Stimulated activated CD4-positive, alpha-beta T cell treated with anti-CD3 and anti-CD28 coated beads, Interleukin-2, amount 100 ng/mL, for 48 hours (primary cell): ENCODE measurements around the gene TXNDC11.

ENCODE experiments used
- DNase-seq, 2 donors: peaks; one replicate each; pipeline ENCODE4 v3.0.0-alpha.2; 2020

TXNDC11 gene

GRCh38 chr16:11672206-11673090 lies 70.2 kb downstream of the TXNDC11 start:
- no peak for DNase-seq

GRCh38 chr16:11671676-11672075 lies 71.0 kb downstream of the TXNDC11 start:
- DNase-seq = no peak

GRCh38 chr16:11671271-11671670 lies 71.4 kb downstream of the TXNDC11 start:
- no peak for DNase-seq

GRCh38 chr16:11670171-11671131 lies 72.2 kb downstream of the TXNDC11 start:
- DNase-seq = no peak

GRCh38 chr16:11669380-11670146 lies 73.1 kb downstream of the TXNDC11 start:
- no peak for DNase-seq

- no peak for DNase-seq
Observed at GRCh38 chr16:11668623-11669379, 73.9 kb downstream of the TXNDC11 start.

GRCh38 chr16:11667824-11668622 lies 74.6 kb downstream of the TXNDC11 start, which contains the start of gene SNN:
Gene SNN (plus strand): TSS chr16:11668455. CDS start chr16:11676060, 7,605 bp downstream.
- peak; percentile 79 to 82 for DNase-seq

DNA sequence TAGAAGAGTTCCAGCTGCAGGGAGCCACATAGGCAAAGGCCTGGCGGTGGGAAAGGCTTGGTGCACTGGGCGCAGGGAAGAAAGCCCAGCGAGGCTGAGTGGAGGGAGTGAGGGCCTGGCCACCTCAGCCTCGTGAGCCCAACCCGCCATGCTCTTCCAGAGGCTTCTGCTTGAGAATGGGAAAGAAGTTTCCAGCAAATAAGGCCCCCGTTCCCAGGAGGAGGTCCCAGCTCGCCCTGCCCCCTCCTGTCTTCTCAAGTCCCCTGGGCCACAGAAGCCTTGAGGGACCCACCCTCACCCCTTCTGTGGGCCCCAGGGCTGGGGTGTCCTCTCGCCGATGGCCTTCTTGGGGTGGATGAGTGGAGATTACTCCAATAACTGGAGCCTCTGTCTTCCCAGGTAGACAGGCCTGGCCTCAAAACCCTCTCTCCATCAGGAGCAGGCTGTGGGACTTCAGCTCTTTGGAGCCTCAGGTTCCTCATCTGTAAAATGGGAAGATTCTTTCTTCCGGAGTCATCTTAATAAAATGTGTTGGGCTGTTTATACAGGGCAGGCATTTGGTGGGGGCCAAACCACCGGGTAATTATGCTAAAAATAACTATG lies 75.3 kb downstream of the TXNDC11 start:
- DNase-seq = no peak

DNA sequence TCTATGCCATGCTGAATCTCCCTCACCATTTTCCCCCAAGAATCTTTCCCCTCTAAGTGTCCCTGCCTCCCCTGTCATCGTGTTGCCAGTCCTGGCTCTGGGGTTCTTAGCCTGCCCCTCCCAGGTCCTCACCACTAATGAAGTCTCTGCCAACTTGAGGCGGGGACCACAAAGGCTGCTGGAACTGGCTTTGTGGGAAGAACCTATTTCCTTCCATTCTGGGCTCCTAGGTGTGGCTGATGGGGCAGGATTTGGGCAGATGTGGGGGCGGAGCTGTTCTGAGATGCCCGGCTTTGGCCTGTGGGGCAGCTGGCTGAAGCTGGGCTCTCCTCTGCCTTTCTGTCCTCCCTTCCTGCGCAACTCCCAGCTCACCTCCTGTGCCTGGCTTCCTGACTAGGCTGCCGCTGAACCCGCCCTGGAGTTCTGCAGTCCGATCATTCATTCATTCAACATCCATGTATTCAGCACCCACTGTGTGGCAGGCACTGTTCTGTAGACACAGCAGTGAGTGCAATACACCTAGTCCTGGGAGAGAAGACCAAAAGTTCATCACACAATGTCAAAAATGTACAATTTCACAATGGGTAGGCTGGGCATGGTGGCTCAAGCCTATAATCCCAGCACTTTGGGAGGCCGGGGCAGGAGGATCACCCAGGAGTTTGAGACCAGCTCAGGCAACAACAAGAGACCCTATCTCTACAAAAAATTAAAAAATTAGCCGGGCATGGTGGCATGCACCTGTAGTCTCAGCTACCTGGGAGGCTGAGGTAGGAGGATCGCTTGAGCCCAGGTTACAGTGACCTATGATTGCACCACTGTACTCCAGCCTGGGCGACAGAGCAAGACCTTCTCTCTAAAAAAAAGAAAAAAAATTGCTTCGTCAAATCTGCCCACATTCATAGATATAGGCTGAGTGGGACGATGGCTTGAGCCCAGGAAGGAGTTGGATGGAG lies 76.3 kb downstream of the TXNDC11 start:
- DNase-seq = no peak

GRCh38 chr16:11665071-11665491 lies 77.6 kb downstream of the TXNDC11 start:
- peak in 1 of 2 donors; percentile 29 for DNase-seq

- DNase-seq = no peak
Observed at GRCh38 chr16:11662582-11662981, 80.1 kb downstream of the TXNDC11 start.

GRCh38 chr16:11660565-11660964 lies 82.1 kb downstream of the TXNDC11 start:
- DNase-seq = no peak

DNA sequence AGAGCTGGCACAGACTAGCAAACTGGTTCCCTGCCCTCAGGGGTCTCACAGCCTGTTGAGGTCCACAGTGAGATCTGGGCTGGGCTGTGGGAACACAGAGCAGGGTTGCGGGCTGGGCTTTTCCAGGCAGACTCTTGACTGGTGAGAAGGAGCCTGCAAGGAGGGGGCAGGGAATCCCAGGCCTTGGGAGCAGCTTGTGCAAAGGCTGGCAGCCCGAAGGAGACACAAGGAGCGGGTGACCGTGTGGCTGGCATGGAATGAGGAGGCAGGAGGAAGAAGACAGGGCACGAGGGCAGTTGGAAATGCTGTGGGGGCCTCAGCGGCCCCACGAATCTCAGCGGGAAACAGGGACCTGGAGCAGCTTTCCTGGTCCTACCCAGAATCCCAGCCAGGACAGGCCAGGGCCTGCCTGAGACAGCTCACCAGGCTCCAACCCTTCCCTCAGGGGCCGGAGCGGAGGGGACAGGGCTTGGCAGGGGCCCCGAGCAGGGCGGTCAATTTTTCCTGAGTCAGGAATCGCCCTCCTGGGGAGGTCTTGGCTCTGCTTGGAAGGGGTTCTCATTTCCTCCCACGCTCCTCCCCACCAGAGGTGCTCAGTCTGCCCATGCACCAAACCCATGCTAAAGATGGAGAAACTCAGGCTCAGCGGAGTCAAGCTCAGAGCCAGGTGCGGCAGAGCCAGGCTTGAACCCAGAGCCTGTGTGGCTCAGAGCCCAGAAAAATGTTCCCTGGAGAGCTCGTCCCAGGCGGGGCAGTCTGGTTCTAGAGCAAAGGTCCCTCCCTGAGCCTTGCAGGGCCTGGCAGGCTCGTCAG lies 83.6 kb downstream of the TXNDC11 start:
- no peak for DNase-seq

- no peak for DNase-seq
Observed at GRCh38 chr16:11657556-11657955, 85.1 kb downstream of the TXNDC11 start.

DNA sequence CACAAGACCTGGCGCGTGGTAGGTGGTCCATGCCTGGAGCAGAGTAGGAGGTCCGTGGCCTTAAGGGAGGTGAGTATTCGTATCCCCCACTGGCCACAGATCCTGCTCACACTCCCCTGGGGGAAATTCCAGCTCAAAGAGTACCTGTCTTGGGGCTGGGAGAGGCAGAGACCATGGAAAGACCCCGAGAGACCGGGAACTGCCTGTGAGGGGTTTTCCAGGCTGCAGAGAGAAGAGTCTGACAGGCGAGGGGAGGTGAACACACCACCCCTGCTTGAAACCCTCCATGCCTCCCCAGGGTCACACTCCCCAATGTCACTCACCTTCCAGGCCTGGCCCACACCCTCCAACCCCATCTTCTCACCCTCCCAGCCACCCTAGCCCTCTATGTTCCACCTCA lies 87.0 kb downstream of the TXNDC11 start:
- DNase-seq = no peak

GRCh38 chr16:11651796-11652195 lies 90.9 kb downstream of the TXNDC11 start:
- no peak for DNase-seq

- no peak for DNase-seq
Observed at GRCh38 chr16:11650641-11651591, 91.7 kb downstream of the TXNDC11 start.
